Measurements from ENCODE around the gene UBE2U. TPM values are rescaled to one million over a fixed set of nuclear protein-coding genes. Genes with fewer than 3 reads are reported as not detected.

The UBE2U gene
- total and polyA plus RNA-seq, 9 donors = not detected

DNA sequence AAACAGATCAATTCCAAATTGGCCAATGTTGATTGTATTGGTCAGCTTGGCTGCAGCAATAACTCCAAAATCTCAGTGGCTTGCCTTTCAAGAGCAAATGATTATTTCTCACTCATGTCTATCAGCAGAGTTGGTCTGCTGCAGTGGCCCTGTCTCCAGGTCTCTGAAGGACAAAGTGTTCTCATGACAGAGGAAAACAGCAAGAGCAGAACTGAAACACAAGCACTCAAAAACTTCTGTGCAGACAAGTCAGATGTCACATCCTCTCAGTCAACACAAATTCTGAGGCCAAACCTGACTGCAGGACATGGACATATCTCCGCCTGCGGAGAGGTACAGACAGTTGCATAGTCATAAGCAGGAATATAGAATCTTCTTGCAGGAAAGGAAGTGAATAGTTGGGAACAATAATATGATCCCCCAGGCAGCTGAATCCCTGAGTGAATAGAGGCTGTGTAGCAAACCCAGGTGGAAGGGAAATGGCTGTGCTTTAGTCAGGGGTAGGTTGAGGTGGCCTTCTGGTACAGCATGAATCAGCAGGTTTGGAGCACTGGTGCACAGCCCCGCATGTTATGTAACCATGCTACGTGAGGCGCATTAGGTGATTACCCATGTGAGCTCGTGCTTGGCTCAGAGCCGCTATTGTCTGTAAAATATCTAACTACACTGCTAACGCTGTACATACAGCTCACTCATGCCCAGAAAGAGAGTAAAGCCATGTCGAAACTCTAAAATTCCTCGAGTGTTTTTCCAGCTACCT, 17.1 kb upstream of the UBE2U start:
- TF ChIP-seq EP300 (IDR thresholded peaks at IDR 0.05) = no peak
- H3K27me3 ChIP-seq = no peaks in the 10 kb centered on the region
- no peak overlapping the region for H3K27ac ChIP-seq
- no peaks in the 10 kb centered on the region for H3K9me3 ChIP-seq
- 83 to 94% (median 93%) methylated on average over 10 of the region's 10 CpGs for whole genome bisulfite sequencing, 3 donors
- H3K4me3 ChIP-seq = no peak overlapping the region
- H3K36me3 ChIP-seq = no peaks in the 10 kb centered on the region
- no peak for DNase-seq
- intact Hi-C loops (cut with DNase I) = no loop called here
- H3K4me1 ChIP-seq (ENCODE audit: insufficient read depth) = peaks cover 7% of the 10 kb centered on the region

DNA sequence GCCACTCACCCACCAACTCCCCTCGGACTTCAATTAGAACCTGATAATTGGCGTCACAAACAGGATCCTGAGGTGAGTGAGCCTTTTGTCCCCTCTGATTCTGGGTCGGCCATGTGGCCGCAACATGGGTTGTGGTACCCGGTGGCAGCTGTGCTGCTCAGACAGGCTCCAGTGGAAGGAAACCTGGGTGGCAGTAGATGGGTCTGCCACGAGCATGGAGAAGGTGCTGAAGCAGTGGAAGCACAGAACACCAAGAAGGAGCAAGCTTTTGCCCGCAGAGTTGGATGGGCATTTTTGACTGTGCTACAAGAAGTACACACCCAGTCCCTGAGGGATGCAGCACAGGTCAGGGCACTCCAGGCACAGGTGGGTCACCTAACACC, 16.5 kb upstream of the UBE2U start:
- TF ChIP-seq POLR2A (IDR thresholded peaks at IDR 0.05) (no peak), EP300 (IDR thresholded peaks at IDR 0.05) (no peak)
- TF ChIP-seq, protein P1, sequence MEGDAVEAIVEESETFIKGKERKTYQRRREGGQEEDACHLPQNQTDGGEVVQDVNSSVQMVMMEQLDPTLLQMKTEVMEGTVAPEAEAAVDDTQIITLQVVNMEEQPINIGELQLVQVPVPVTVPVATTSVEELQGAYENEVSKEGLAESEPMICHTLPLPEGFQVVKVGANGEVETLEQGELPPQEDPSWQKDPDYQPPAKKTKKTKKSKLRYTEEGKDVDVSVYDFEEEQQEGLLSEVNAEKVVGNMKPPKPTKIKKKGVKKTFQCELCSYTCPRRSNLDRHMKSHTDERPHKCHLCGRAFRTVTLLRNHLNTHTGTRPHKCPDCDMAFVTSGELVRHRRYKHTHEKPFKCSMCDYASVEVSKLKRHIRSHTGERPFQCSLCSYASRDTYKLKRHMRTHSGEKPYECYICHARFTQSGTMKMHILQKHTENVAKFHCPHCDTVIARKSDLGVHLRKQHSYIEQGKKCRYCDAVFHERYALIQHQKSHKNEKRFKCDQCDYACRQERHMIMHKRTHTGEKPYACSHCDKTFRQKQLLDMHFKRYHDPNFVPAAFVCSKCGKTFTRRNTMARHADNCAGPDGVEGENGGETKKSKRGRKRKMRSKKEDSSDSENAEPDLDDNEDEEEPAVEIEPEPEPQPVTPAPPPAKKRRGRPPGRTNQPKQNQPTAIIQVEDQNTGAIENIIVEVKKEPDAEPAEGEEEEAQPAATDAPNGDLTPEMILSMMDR (IDR thresholded peaks at IDR 0.05) = no peak
- H3K9me3 ChIP-seq = no peaks in the 10 kb centered on the region
- intact Hi-C loops (cut with DNase I) = no loop called here
- peaks cover 7% of the 10 kb centered on the region for H3K4me1 ChIP-seq (ENCODE audit: insufficient read depth)
- no peak for DNase-seq
- no peak overlapping the region for H3K4me3 ChIP-seq
- 79 to 98% (median 94%) methylated on average over 7 of the region's 7 CpGs for WGBS, 3 donors
- no peak overlapping the region for H3K27ac ChIP-seq
- no peaks in the 10 kb centered on the region for H3K27me3 ChIP-seq
- H3K36me3 ChIP-seq = no peaks in the 10 kb centered on the region

DNA sequence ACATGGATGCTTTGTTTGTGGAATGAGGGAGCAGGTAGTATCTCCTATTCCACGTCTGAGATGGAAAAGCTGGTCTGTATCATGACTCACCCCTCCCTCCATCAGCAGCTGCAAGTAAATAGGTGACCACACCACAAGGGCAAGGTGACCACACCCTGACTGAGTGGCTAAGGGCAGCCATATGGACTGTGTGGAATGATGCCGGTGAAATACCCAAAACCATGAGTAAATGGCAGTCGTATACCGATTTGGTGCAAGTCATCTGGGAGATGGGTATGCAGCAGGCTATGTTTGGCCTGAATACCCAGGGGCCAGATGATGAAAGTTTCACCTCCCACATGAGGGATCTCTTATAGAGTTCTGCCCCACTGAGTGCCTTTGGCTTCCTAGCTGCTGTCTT, 15.8 kb upstream of the UBE2U start:
- H3K4me1 ChIP-seq (ENCODE audit: insufficient read depth) = peaks cover 7% of the 10 kb centered on the region
- H3K27me3 ChIP-seq = no peaks in the 10 kb centered on the region
- DNase-seq = no peak
- no peaks in the 10 kb centered on the region for H3K36me3 ChIP-seq
- H3K27ac ChIP-seq = no peak overlapping the region
- TF ChIP-seq, protein P1 (IDR thresholded peaks at IDR 0.05) = no peak
- no peak for TF ChIP-seq EP300 (IDR thresholded peaks at IDR 0.05)
- TF ChIP-seq POLR2A (IDR thresholded peaks at IDR 0.05) = no peak
- no peaks in the 10 kb centered on the region for H3K9me3 ChIP-seq
- H3K4me3 ChIP-seq = no peak overlapping the region
- intact Hi-C loops (cut with DNase I) = no loop called here
- WGBS, 3 donors = 81 to 92% (median 91%) methylated on average over 4 of the region's 4 CpGs

DNA sequence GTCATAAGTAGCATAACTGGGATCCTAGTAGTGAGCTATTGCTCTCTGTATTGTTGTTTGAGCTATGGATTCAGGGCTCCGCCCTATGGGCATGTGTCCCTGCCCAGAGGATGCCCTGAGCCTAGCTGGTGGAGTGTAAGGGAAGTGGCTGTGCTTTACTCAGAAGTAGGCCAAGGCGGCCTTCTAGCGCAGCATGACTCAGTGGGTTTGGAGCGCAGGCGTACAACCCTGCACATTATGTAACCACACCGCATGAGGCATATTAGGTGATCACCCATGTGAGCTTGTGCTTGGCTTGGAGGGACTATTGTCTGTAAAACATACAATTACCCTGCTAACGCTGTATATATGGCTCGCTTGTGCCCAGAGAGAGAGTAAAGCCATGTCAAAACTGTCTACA, 11.1 kb upstream of the UBE2U start:
- Histone ChIP-seq H3K9me3 (no peaks in the 10 kb centered on the region), H3K27ac (no peak overlapping the region), H3K4me3 (no peak overlapping the region), H3K36me3 (no peaks in the 10 kb centered on the region), H3K4me1 (ENCODE audit: insufficient read depth) (no peaks in the 10 kb centered on the region), H3K27me3 (no peaks in the 10 kb centered on the region)
- 96 to 99% (median 98%) methylated on average over 8 of the region's 8 CpGs for WGBS, 3 donors
- TF ChIP-seq, protein P1 (IDR thresholded peaks at IDR 0.05) = no peak
- no peak for TF ChIP-seq POLR2A (IDR thresholded peaks at IDR 0.05)
- no peak for TF ChIP-seq EP300 (IDR thresholded peaks at IDR 0.05)
- intact Hi-C loops (cut with DNase I) = no loop called here
- DNase-seq = no peak

Measured in ovary (tissue), 9 donors.